K562 (cell line): Measurements from ENCODE around the gene FTSJ3. TPM values are rescaled to one million over a fixed set of nuclear protein-coding genes. Genes with fewer than 3 reads are reported as not detected.

Experiments
- BCL6 ChIP-seq: fragments of 250-450 bp; sonication (Bioruptor Pico); IDR thresholded peaks from 2 replicates; pipeline ENCODE4 v1.4.0; 2020
- CTBP1 ChIP-seq: fragments of 450-650 bp; IDR thresholded peaks from 2 replicates; pipeline ENCODE4 v1.6.1; 2016; ENCODE audit warnings: borderline replicate concordance
- ELF4 ChIP-seq: fragments of 450-650 bp; formaldehyde crosslinking; IDR thresholded peaks from 2 replicates; pipeline ENCODE4 v1.4.0; 2022; ENCODE audit warnings: missing genetic modification characterization
- FOSL1 ChIP-seq: fragments of 200-800 bp; sonication (Bioruptor generic); conservative IDR thresholded peaks from 2 replicates; pipeline ENCODE4 v1.6.1; 2016; ENCODE audit warnings: missing genetic modification characterization, missing compliant biosample characterization
- HCFC1 ChIP-seq: IDR thresholded peaks from 2 replicates; pipeline ENCODE4 v1.6.1; 2012; ENCODE audit warnings: low read depth, low read length, improper control_type of control experiment
- ID3 ChIP-seq, 2 experiments: fragments of 250-450 bp in 1 of 2; fragments of 450-650 bp in 1 of 2; sonication (Bioruptor Pico) in 1 of 2; IDR thresholded peaks; 2 replicates each; pipeline versions ENCODE4 v1.6.1 to v1.8.0; 2016 to 2021; ENCODE audit warnings: mild to moderate bottlenecking in 2 of 2, moderate library complexity in 2 of 2, missing compliant biosample characterization in 1 of 2, missing genetic modification characterization in 1 of 2
- MBD2 ChIP-seq: sonication (generic); IDR thresholded peaks from 2 replicates; pipeline ENCODE4 v1.6.1; 2016; ENCODE audit warnings: low read depth, borderline replicate concordance
- NFATC3 ChIP-seq: fragments of 450-650 bp; IDR thresholded peaks from 2 replicates; pipeline ENCODE4 v1.6.1; 2017; ENCODE audit warnings: mild to moderate bottlenecking
- PKNOX1 ChIP-seq: fragments of 450-650 bp; IDR thresholded peaks from 2 replicates; pipeline ENCODE4 v1.6.1; 2016
- SOX6 ChIP-seq: fragments of 450-650 bp; IDR thresholded peaks from 2 replicates; pipeline ENCODE4 v1.6.1; 2014; ENCODE audit warnings: mild to moderate bottlenecking
- TAF15 ChIP-seq: fragments of 200-400 bp; formaldehyde crosslinking; IDR thresholded peaks from 2 replicates; pipeline ENCODE4 v1.6.1; 2017; ENCODE audit warnings: mild to moderate bottlenecking, low read depth, low read length, moderate library complexity
- TEAD1 ChIP-seq, 2 experiments: fragments of 450-650 bp in 1 of 2; sonication (generic) in 1 of 2; formaldehyde crosslinking; IDR thresholded peaks; 2 replicates each; pipeline versions ENCODE4 v1.4.0 to v1.8.0; 2020 to 2022; ENCODE audit warnings: mild to moderate bottlenecking in 2 of 2, missing genetic modification reagents in 1 of 2
- ZNF318 ChIP-seq, 2 experiments: fragments of 450-650 bp; IDR thresholded peaks; 2 replicates each; pipeline ENCODE4 v1.6.1; 2016; ENCODE audit warnings: mild to moderate bottlenecking in 2 of 2, borderline replicate concordance in 1 of 2, low read depth in 1 of 2, moderate library complexity in 1 of 2
- polyA plus RNA-seq, 8 experiments: library from polyadenylated mRNA; depleted of rRNA in 4 of 8; stranded (reverse) in 5 of 8; unstranded in 3 of 8; fragments of >200 nt; fragmentation: Nextera tagmentation in 2 of 8; fragmentation: Illumina TruSeq in 1 of 8; extraction: Ambion mirVana in 2 of 8; extraction: Trizol in 1 of 8; gene quantifications; 2 replicates each; pipeline versions ENCODE4 v1.2.1 to v1.2.3, GENCODE V29; 2011 to 2014; ENCODE audit warnings: inconsistent platforms in 1 of 8, missing spikeins in 1 of 8
- total RNA-seq, 7 experiments: library from RNA; depleted of rRNA in 6 of 7; stranded (reverse); fragments of >200 nt in 6 of 7; fragmentation: Illumina TruSeq in 2 of 7; extraction: Trizol in 2 of 7; gene quantifications; 2 replicates each; pipeline versions ENCODE4 v1.2.1 to v1.2.3, GENCODE V29; 2011 to 2021; ENCODE audit warnings: low replicate concordance in 1 of 7

The FTSJ3 gene
- total and polyA plus RNA-seq, 9 of the 15 experiments (the other 6 are each of a cell fraction or from before 2014, with no cell fraction given), result 18.0 to 65.6 (median 52.4) TPM

- peak; percentile 54; the same call in 1 of the 2 replicates for TF ChIP-seq CTBP1
- TF ChIP-seq ZNF318 (IDR thresholded peaks at IDR 0.05; ENCODE audit: borderline replicate concordance in 1 of 2, low read depth in 1 of 2), result peak in 1 of 2 experiments; percentile 75; a peak in 2 of 4 replicates
- peak; percentile 72; the same call in 1 of the 2 replicates for TF ChIP-seq HCFC1
- peak; percentile 67 for TF ChIP-seq NFATC3
- TF ChIP-seq PKNOX1, result peak; percentile 75
- peak; percentile 96; the same call in 1 of the 2 replicates for TF ChIP-seq TAF15
- no peak for TF ChIP-seq SOX6
- peak; percentile 61 to 92; a peak in 3 of 4 replicates for TF ChIP-seq TEAD1 (CRISPR knock-in tag; IDR thresholded peaks at IDR 0.05)
- TF ChIP-seq ID3 (CRISPR knock-in tag; IDR thresholded peaks at IDR 0.05), result no peak
- peak; percentile 89 for TF ChIP-seq ID3 (tag; IDR thresholded peaks at IDR 0.05)
- TF ChIP-seq FOSL1, result peak; percentile 44; the same call in 1 of the 2 replicates
- peak; percentile 53; the same call in 1 of the 2 replicates for TF ChIP-seq ELF4 (CRISPR knock-in tag)
- TF ChIP-seq BCL6 (CRISPR knock-in tag), result no peak
- TF ChIP-seq MBD2, result peak; percentile 57; the same call in 1 of the 2 replicates
Observed at GRCh38 chr17:63773272-63774140, 54.0 kb downstream of the FTSJ3 start, which contains the start of gene CCDC47 (continued).
